ENCODE data around the gene TMEM255B.

The TMEM255B gene

DNA sequence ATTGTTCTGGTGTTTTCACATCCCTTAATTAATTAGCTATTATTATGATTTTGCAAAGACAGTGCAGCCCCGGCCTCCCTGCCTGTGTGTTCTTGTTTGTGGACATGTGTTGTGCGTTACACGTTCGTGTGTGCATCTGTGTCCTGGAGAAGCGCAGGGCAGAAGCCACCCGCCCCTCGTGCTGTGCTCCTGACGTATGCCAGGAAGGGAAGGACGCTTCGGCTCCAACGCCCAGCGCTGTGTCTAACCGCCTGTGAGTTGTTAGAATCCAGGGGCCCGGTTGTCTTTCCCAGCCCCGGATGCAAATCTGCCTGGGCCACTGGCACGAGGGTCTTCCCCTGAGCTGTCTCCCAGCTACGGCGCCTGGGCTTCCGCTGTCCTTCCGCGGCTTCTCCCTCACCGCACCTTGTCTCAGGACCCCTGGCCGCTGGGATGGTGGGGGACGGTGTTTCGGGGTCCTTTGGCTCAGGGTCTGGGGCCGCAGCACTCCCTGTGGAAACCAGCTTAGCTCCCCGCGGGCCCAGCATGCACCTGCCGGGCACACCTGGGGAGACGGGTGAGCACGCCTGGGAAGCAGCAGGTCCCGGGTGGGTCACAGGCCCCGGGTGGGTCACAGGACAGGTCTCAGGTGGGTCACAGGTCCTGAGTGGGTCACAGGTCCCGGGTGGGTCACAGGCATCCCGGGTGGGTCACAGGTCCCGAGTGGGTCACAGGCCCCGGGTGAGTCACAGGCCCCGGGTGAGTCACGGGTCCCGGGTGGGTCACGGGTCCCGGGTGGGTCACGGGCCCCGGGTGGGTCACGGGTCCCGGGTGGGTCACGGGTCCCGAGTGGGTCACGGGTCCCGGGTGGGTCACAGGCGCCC lies 53.4 kb downstream of the TMEM255B start:
- H3K36me3 ChIP-seq, result no peaks in the 10 kb centered on the region; the same call in 1 of the 2 replicates
- no peak overlapping the region for H3K27ac ChIP-seq
- peaks cover 46% of the 10 kb centered on the region for H3K4me1 ChIP-seq
- no peak overlapping the region for H3K4me3 ChIP-seq
- H3K4me2 ChIP-seq, result no peak overlapping the region
- H3K27me3 ChIP-seq, result no peaks in the 10 kb centered on the region
- peaks cover 24% of the 10 kb centered on the region for H3K9me3 ChIP-seq
- H3K9ac ChIP-seq, result no peak overlapping the region
- no peak for TF ChIP-seq Cebpa-rat (IDR thresholded peaks at IDR 0.05)
- peaks cover 21% of the 10 kb centered on the region for H4K20me1 ChIP-seq

DNA sequence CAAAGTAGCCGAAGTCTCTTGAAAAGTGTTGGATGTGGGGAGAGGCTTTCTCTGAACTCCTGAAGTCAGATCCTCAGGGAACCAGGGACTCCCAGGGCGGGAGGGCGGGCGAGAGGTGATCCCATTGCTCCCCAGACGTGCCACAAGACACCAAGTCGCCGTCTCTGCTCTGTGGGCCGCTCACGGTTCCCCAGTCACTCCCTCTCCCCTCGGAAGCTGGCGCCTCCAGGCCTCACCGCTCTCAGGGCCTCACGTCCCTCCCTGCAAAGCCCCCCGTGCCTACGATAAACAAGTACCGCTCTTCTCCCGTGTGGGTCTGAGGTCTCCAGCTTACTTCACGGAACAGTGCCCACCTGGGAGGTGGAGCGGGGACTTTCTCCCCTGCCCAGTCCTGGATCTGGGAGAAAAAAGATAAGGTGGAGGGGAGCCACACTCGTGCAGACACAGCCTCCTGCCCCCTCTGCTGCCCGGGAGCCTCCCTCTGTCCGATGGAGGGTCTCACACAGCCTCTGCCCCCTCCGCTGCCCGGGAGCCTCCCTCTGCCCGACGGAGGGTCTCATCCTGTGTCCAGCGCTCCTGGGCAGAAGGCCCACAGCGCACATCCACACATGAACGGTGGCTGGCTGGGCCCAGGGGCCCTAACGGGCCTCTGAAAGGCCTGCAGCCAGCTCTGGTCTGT lies 54.2 kb downstream of the TMEM255B start:
- no peak overlapping the region for H3K4me2 ChIP-seq
- no peak overlapping the region for H3K27ac ChIP-seq
- H3K9ac ChIP-seq, result no peak overlapping the region
- H3K9me3 ChIP-seq, result peaks cover 16% of the 10 kb centered on the region
- no peak for TF ChIP-seq Cebpa-rat (IDR thresholded peaks at IDR 0.05)
- H4K20me1 ChIP-seq, result peaks cover 29% of the 10 kb centered on the region
- H3K27me3 ChIP-seq, result no peaks in the 10 kb centered on the region
- H3K36me3 ChIP-seq, result peaks cover 5% of the 10 kb centered on the region
- H3K4me1 ChIP-seq, result peaks cover 48% of the 10 kb centered on the region
- H3K4me3 ChIP-seq, result no peak overlapping the region

DNA sequence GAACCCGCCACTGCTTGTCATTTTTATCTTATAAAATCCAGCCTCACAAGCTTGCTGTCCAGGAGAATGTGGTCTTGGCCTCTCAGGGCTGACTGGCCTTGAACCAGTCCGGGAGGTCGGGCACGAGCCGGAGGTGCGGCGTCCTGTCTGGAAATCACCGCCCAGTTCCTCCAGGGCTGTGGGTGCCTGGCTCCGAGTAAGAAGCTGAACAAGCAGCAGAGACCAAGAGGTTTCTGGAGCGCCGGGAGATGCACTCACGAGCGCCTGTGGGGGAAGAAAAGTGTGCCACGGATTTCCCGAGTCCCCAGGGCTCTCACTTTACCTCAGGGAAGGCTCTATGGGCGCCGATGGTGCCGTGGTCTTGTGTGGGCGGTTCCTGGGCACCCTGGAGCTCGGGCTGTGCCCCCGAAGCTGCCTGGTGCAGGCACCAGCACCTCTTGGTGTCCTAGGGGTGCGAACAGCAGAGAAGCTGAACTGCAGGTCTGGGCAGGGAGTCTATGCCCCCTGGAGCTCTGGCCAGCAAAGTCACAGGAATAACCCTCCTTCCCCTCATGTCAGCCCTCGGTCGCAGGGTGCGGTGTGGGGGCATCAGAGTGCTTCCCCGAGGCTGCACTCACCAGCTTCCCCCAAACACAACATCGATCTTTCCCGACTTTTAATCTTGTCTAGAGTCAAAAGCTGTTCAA lies 54.9 kb downstream of the TMEM255B start:
- Histone ChIP-seq H3K4me3 (no peak overlapping the region), H3K9ac (no peak overlapping the region), H3K9me3 (peaks cover 9% of the 10 kb centered on the region), H3K27ac (no peak overlapping the region), H3K36me3 (peaks cover 12% of the 10 kb centered on the region), H3K27me3 (no peaks in the 10 kb centered on the region), H3K4me2 (no peak overlapping the region), H3K4me1 (peaks cover 54% of the 10 kb centered on the region), H4K20me1 (peaks cover 36% of the 10 kb centered on the region)
- TF ChIP-seq Cebpa-rat (IDR thresholded peaks at IDR 0.05), result no peak

DNA sequence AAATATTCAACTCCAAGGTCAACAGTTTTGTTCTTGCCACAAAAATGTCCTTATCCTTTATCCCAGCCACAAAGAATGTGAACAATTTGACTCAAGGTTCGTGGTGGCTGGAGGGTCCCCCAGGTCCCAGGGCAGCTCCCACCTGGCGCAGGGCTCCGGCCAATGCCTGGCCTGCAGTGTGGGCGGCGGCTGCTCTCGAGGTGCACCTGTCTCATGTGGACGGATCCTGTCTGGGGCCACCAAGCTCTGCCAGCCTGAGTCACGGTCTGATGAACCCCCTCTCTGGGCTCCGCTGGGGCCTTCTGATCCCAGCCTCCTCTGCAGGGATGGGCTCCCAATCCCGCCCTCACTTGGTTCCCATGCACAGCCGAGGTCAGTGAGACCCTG lies 55.4 kb downstream of the TMEM255B start:
- peaks cover 41% of the 10 kb centered on the region for H4K20me1 ChIP-seq
- TF ChIP-seq Cebpa-rat (IDR thresholded peaks at IDR 0.05), result no peak
- H3K36me3 ChIP-seq, result peaks cover 17% of the 10 kb centered on the region
- H3K4me2 ChIP-seq, result no peak overlapping the region
- H3K4me1 ChIP-seq, result peaks cover 59% of the 10 kb centered on the region
- no peak overlapping the region for H3K9ac ChIP-seq
- H3K27ac ChIP-seq, result no peak overlapping the region
- H3K9me3 ChIP-seq, result peaks cover 6% of the 10 kb centered on the region
- no peak overlapping the region for H3K4me3 ChIP-seq
- H3K27me3 ChIP-seq, result no peaks in the 10 kb centered on the region

DNA sequence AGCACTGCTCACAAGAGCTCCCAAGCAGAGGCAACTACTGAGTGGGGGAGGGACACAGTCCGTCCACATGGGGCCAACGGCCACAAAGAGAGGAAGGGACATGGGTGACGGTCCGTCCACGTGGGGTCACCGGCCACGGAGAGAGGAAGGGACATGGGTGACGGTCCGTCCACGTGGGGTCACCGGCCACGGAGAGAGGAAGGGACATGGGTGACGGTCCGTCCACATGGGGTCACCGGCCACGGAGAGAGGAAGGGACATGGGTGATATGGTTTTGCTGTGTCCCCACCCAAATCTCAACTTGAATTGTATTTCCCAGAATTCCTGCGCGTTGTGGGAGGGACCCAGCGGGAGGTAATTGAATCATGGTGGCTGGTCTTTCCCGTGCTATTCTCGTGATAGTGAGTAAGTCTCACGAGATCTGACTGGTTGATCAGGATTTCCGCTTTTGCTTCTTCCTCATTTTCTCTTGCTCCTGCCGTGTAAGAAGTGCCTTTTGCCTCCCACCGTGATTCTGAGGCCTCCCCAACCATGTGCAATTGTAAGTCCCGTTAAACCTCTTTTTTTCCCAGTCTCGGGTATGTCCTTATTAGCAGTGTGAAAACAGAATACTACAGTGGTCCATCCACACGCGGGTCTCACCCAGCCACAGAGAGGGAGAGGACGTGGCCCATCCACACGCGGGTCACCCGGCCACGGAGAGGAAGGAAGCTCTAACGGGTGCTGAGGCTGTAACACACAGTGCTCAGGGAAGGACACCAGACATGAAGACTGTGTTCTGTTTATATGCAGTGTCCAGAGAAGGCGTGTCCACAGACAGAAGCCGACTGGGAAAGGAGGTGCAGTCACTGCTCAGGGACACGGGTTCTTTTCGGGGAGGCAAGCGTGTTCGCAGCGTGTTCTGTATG lies 56.4 kb downstream of the TMEM255B start:
- Histone ChIP-seq H3K9ac (peak overlapping the region; percentile 83), H3K4me1 (peaks cover 53% of the 10 kb centered on the region), H4K20me1 (peaks cover 49% of the 10 kb centered on the region), H3K4me3 (peak overlapping the region; percentile 77), H3K27me3 (no peaks in the 10 kb centered on the region), H3K36me3 (peaks cover 27% of the 10 kb centered on the region), H3K4me2 (peak overlapping the region; percentile 95), H3K9me3 (no peaks in the 10 kb centered on the region), H3K27ac (peak overlapping the region; percentile 77)
- TF ChIP-seq Cebpa-rat (IDR thresholded peaks at IDR 0.05), result no peak

DNA sequence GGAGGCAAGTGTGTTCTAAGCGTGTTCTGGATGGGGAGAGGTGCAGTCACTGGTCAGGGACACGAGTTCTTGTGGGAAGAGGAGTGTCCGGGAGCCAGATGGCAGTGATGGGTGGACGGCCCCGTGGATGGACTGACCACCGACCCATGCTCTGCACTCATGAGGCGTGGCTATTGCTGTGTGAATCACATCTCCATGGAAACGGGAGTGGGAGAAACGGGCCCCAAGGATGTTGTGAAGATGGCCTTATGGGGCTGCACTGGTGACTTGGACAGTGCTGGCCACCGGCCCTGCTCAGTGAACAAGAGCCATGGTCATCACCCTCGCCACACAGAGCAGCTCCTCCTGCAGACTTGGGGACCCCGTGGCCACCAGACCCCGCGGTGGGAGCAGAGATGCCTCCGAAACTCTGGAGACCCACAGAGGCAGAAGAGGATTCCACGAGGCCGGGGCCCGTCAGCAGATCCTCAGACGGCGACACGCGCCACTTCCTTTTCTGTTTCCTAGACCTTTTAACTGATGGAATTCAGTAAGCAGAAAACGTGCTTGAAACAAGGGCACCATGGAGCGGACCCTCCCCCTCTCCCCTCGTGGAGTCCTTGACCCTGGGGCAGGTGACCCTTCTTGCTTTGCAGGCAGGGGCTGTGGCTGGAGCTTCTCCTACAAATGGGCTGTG lies 57.4 kb downstream of the TMEM255B start:
- Histone ChIP-seq H3K4me3 (peak overlapping the region; percentile 77), H3K27ac (peak overlapping the region; percentile 35; the same call in 1 of the 2 replicates)

DNA sequence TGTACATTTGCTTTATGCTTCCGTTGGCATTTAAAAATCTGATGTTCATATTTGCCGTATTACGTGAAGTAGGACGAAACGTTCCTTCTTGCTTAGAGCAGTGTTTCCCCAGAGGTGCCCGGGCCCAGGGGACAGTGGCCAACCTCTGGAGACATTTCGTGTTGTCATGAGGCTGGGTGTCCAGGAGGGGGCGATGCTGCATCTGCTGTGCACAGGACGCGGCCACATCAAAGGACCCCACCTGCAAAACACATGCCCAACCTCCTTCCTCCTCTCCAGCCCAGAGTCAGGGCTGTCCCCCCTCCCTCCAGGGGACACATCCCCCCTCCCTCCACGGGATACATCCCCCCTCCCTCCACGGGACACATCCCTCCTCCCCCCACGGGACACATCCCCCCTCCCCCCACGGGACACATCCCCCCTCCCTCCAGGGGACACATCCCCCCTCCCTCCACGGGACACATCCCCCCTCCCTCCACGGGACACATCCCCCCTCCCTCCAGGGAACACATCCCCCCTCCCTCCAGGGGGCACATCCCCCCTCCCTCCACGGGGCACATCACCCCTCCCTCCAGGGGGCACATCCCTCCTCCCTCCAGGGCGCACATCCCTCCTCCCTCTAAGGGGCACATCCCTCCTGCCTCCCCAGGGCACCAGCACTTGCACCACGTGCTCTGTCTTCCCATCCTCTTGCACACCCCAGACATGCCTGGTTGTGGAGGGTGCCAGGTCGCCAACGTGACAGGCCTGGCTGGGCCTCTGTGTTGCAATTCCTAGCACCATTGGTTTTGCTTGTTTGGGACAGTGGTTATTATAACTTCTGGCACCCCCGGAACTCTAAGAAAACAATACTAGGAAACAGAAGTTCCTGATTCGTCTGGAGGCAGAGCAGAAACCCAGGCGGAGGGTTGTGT lies 58.2 kb downstream of the TMEM255B start:
- peaks cover 47% of the 10 kb centered on the region for H3K4me1 ChIP-seq
- peak; percentile 60; the same call in 1 of the 2 replicates for TF ChIP-seq Cebpa-rat (IDR thresholded peaks at IDR 0.05)
- H3K4me2 ChIP-seq, result peak overlapping the region; percentile 95
- 0 out of 2 replicates have a peak overlapping the region, but pooled peaks have one; percentile 35 for H3K27ac ChIP-seq
- H3K4me3 ChIP-seq, result peak overlapping the region; percentile 77
- H3K9me3 ChIP-seq, result peaks cover 3% of the 10 kb centered on the region; the same call in 1 of the 2 replicates
- H3K36me3 ChIP-seq, result peaks cover 45% of the 10 kb centered on the region
- H4K20me1 ChIP-seq, result peaks cover 61% of the 10 kb centered on the region
- H3K27me3 ChIP-seq, result no peaks in the 10 kb centered on the region
- peak overlapping the region; percentile 83; the same call in 1 of the 2 replicates for H3K9ac ChIP-seq

More for the DNA sequence above, 57.4 kb downstream of the TMEM255B start:
- peaks cover 47% of the 10 kb centered on the region for H3K4me1 ChIP-seq
- H3K4me2 ChIP-seq, result peak overlapping the region; percentile 95
- H4K20me1 ChIP-seq, result peaks cover 53% of the 10 kb centered on the region
- peaks cover 36% of the 10 kb centered on the region for H3K36me3 ChIP-seq
- no peaks in the 10 kb centered on the region for H3K9me3 ChIP-seq
- TF ChIP-seq Cebpa-rat (IDR thresholded peaks at IDR 0.05), result no peak
- H3K9ac ChIP-seq, result peak overlapping the region; percentile 83
- H3K27me3 ChIP-seq, result no peaks in the 10 kb centered on the region

All from BLaER1 (cell line).